GM10847 (cell line): ENCODE data around the gene SULT1E1.

Experiments
- POLR2A ChIP-seq: IDR thresholded peaks from 2 replicates; pipeline ENCODE4 v1.6.1; 2011; ENCODE audit not compliant: insufficient read length; ENCODE audit errors: extremely low read depth

The SULT1E1 gene

GRCh38 chr4:69828828-69829227, 31.1 kb downstream of the SULT1E1 start:
- TF ChIP-seq POLR2A = no peak

- no peak for TF ChIP-seq POLR2A
Measured at GRCh38 chr4:69823481-69824186, 36.3 kb downstream of the SULT1E1 start.

- no peak for TF ChIP-seq POLR2A
Measured at GRCh38 chr4:69823048-69823447, 36.9 kb downstream of the SULT1E1 start.

- TF ChIP-seq POLR2A = no peak
Measured at GRCh38 chr4:69822198-69822597, 37.7 kb downstream of the SULT1E1 start.

GRCh38 chr4:69818060-69818639, 41.8 kb downstream of the SULT1E1 start:
- TF ChIP-seq POLR2A = no peak

GRCh38 chr4:69816236-69816635, 43.7 kb downstream of the SULT1E1 start:
- no peak for TF ChIP-seq POLR2A

GRCh38 chr4:69813628-69814027, 46.3 kb downstream of the SULT1E1 start:
- no peak for TF ChIP-seq POLR2A

GRCh38 chr4:69811166-69811565, 48.8 kb downstream of the SULT1E1 start:
- no peak for TF ChIP-seq POLR2A

- TF ChIP-seq POLR2A = no peak
Measured at GRCh38 chr4:69800599-69800998, 59.3 kb downstream of the SULT1E1 start.

- TF ChIP-seq POLR2A = no peak
Measured at GRCh38 chr4:69799337-69799736, 60.6 kb downstream of the SULT1E1 start.

- TF ChIP-seq POLR2A = no peak
Measured at GRCh38 chr4:69793732-69794131, 66.2 kb downstream of the SULT1E1 start.
